Keratinocyte (primary cell): ENCODE data around the gene CEP295NL. TPM values are rescaled to one million over a fixed set of nuclear protein-coding genes. Genes with fewer than 3 reads are reported as not detected.
A peak's percentile ranks its signal among the peaks of the same experiment; 100 is the strongest.

Source experiments
- DNase-seq: peaks from one replicate; pipeline ENCODE4 v3.0.0-alpha.2; 2011; ENCODE audit warnings: low read depth, missing footprints, low spot score
- FAIRE-seq: peaks from 2 replicates; lab custom pipeline; 2011; peaks lifted over from hg19 to GRCh38; lab: Jason Lieb, UNC
- H2AFZ ChIP-seq: 2 replicates; pipeline ENCODE4 v1.6.0; 2012; ENCODE audit warnings: low read length, control low read depth, inconsistent platforms; ENCODE audit not compliant: control insufficient read depth
- H3K27ac ChIP-seq: 2 replicates; pipeline ENCODE4 v1.5.1; 2011; ENCODE audit warnings: low read length; ENCODE audit not compliant: control insufficient read depth, insufficient read depth
- H3K27me3 ChIP-seq: 3 replicates; pipeline ENCODE4 v1.6.0; 2011; ENCODE audit warnings: low read length; ENCODE audit not compliant: control insufficient read depth, insufficient read depth; ENCODE audit errors: extremely low read depth
- H3K36me3 ChIP-seq, 2 experiments: 2 replicates in 1 of 2; 3 replicates in 1 of 2; pipeline ENCODE4 v1.5.1; 2011; ENCODE audit warnings: low read length in 2 of 2, mild to moderate bottlenecking in 1 of 2; ENCODE audit not compliant: control insufficient read depth in 2 of 2, insufficient read depth in 2 of 2; ENCODE audit errors: extremely low read depth in 1 of 2
- H3K4me1 ChIP-seq: 3 replicates; pipeline ENCODE4 v1.5.1; 2011; ENCODE audit warnings: low read length; ENCODE audit not compliant: control insufficient read depth, insufficient read depth; ENCODE audit errors: extremely low read depth
- H3K4me2 ChIP-seq: 3 replicates; pipeline ENCODE4 v1.6.0; 2011; ENCODE audit warnings: low read depth, low read length; ENCODE audit not compliant: control insufficient read depth, insufficient read depth; ENCODE audit errors: extremely low read depth
- H3K4me3 ChIP-seq, 3 experiments: fragments of 200-600 bp in 1 of 3; sonication (generic) in 1 of 3; 2 replicates in 2 of 3; 3 replicates in 1 of 3; pipeline ENCODE4 v1.5.1; 2011 to 2016; ENCODE audit warnings: low read length in 3 of 3, mild to moderate bottlenecking in 3 of 3, control low read depth in 2 of 3, inconsistent platforms in 1 of 3, low read depth in 1 of 3, mixed read lengths in 1 of 3, mixed run types in 1 of 3, moderate library complexity in 1 of 3; ENCODE audit not compliant: control insufficient read depth in 2 of 3, insufficient read depth in 2 of 3; ENCODE audit errors: extremely low read depth in 1 of 3
- H3K79me2 ChIP-seq: 2 replicates; pipeline ENCODE4 v1.6.0; 2012; ENCODE audit warnings: low read length; ENCODE audit not compliant: control insufficient read depth, insufficient read depth
- H3K9ac ChIP-seq: 3 replicates; pipeline ENCODE4 v1.6.0; 2011; ENCODE audit warnings: low read length; ENCODE audit not compliant: control insufficient read depth, insufficient read depth; ENCODE audit errors: extremely low read depth
- H3K9me1 ChIP-seq: 3 replicates; pipeline ENCODE4 v1.6.0; 2011; ENCODE audit warnings: low read length; ENCODE audit not compliant: control insufficient read depth, insufficient read depth; ENCODE audit errors: extremely low read depth
- H3K9me3 ChIP-seq: 2 replicates; pipeline ENCODE4 v1.5.1; 2012; ENCODE audit warnings: low read depth, low read length; ENCODE audit not compliant: control insufficient read depth
- H4K20me1 ChIP-seq: 3 replicates; pipeline ENCODE4 v1.6.0; 2011; ENCODE audit warnings: low read length; ENCODE audit not compliant: control insufficient read depth, insufficient read depth; ENCODE audit errors: extremely low read depth
- EZH2 ChIP-seq: IDR thresholded peaks from one replicate; pipeline ENCODE4 v1.6.1; 2012; ENCODE audit warnings: inconsistent platforms, mild to moderate bottlenecking, low read length, moderate library complexity
- dilution Hi-C: fragments of 300-500 bp; cut with MboI; formaldehyde crosslinking; loops from one replicate; pipeline ENCODE4 v1.7.0; 2020; ENCODE audit warnings: low sequenced_read_pairs; ENCODE audit not compliant: extremely low pct_ligation_motif_present
- polyA plus RNA-seq, 5 experiments: library from polyadenylated mRNA; depleted of rRNA in 3 of 5; stranded (reverse) in 3 of 5; stranded (forward) in 1 of 5; unstranded in 1 of 5; fragments of >200 nt; gene quantifications; 1 replicate in 1 of 5; 2 replicates in 3 of 5; 3 replicates in 1 of 5; pipeline versions ENCODE4 v1.2.1 to v1.2.3, GENCODE V29; 2011 to 2012; ENCODE audit warnings: missing spikeins in 2 of 5, low read depth in 1 of 5, low replicate concordance in 1 of 5
- TF ChIP-seq, protein P1 (sequence below), 3 experiments: IDR thresholded peaks in 1 of 3; conservative IDR thresholded peaks in 1 of 3; optimal IDR thresholded peaks in 1 of 3; 2 replicates in 2 of 3; 3 replicates in 1 of 3; pipeline versions ENCODE3 to v1.5.1; 2011; ENCODE audit warnings: low read length in 3 of 3, mild to moderate bottlenecking in 3 of 3, moderate library complexity in 2 of 3, control low read depth in 1 of 3, inconsistent platforms in 1 of 3; ENCODE audit not compliant: insufficient read depth in 2 of 3; ENCODE audit errors: extremely low read depth in 1 of 3

The CEP295NL gene
- polyA plus RNA-seq, 1 donor (not counting 4 experiments of a cell fraction or from before 2014, with no cell fraction given) = not detected

DNA sequence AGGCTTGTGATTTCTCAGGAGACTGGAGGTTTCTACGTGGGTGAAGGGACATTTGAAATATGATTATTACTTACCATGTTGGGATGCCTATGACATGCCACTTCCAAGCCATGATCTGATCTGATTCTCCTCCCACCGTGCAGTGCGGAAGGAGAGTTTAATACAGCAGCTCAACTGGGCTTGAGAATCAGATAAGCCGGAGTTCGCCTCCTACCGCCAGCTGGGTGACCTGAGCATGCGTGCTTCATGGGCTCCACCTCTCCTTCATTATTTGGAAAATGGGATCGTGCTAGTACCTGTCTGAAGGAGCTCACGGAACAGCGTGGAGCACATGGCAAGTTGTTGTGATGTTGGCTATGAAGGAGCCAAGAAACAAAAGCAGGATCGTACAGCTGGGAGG is 34.6 kb upstream of the CEP295NL start:
- Histone ChIP-seq H2AFZ (no peak overlapping the region), H3K27me3 (peaks cover 5% of the 10 kb centered on the region), H3K36me3 (no peaks in the 10 kb centered on the region), H3K27ac (no peak overlapping the region), H3K4me1 (peaks cover 15% of the 10 kb centered on the region), H3K9me3 (no peaks in the 10 kb centered on the region), H3K9me1 (peaks cover 3% of the 10 kb centered on the region), H4K20me1 (no peaks in the 10 kb centered on the region), H3K4me3 (no peak overlapping the region), H3K4me2 (no peak overlapping the region), H3K79me2 (no peaks in the 10 kb centered on the region), H3K9ac (no peak overlapping the region)
- no peak for DNase-seq
- TF ChIP-seq, protein P1, sequence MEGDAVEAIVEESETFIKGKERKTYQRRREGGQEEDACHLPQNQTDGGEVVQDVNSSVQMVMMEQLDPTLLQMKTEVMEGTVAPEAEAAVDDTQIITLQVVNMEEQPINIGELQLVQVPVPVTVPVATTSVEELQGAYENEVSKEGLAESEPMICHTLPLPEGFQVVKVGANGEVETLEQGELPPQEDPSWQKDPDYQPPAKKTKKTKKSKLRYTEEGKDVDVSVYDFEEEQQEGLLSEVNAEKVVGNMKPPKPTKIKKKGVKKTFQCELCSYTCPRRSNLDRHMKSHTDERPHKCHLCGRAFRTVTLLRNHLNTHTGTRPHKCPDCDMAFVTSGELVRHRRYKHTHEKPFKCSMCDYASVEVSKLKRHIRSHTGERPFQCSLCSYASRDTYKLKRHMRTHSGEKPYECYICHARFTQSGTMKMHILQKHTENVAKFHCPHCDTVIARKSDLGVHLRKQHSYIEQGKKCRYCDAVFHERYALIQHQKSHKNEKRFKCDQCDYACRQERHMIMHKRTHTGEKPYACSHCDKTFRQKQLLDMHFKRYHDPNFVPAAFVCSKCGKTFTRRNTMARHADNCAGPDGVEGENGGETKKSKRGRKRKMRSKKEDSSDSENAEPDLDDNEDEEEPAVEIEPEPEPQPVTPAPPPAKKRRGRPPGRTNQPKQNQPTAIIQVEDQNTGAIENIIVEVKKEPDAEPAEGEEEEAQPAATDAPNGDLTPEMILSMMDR (optimal IDR thresholded peaks at IDR 0.05 in 1 of 3, IDR thresholded peaks at IDR 0.05 in 1 of 3, conservative IDR thresholded peaks at IDR 0.05 in 1 of 3; ENCODE audit: extremely low read depth in 1 of 3, insufficient read depth in 2 of 3, low read length in 3 of 3) = no peak
- no peak for TF ChIP-seq EZH2
- peak; percentile 60 for FAIRE-seq
- dilution Hi-C loops = no loop called here

DNA sequence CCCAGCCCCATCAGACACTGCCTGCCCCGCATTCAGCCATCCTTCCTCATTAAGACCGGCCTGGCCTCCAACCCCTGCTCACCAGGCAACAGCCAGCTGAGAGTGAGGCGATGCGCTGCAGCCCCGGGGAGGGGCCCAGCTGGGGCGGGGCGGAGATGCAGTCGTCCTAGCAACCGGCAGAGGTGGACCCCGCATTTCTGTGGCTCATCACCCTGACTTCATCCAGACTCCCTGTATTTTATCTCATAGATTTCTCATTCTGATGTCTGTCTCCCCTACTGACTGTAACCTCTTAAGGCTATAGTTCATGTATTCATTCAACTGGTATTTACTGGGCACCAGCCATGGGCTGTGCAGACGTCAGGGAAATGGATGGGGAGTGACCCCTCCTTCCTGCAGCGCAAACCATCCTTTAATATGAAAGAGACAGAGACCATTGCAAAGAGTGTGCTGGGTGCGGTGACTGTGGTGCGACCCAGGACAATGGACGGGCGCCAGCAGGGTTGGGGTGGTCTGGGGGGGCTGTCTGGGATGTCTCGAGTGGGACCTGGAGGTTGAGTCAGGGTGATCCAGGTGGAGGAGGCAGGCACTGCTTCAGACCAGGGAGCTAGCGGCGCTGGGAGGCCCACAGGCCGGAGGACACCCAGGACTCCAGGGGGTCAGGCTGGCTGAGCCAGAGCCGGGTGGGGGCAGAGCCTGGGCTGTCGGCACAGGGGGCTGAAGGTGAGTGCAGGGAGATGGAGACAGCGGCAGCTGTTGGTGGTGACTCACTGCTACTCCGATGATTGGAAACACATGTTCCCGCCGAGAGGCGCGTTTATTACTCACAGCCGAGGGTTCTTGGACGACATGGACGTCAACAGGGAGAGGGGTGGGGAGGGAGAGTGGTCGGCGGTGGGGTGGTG is 32.7 kb upstream of the CEP295NL start:
- H3K9me1 ChIP-seq = peaks cover 3% of the 10 kb centered on the region
- H3K4me2 ChIP-seq = no peak overlapping the region
- DNase-seq (no peak), FAIRE-seq (no peak)
- dilution Hi-C loops = no loop called here
- no peaks in the 10 kb centered on the region for H3K9me3 ChIP-seq
- peaks cover 15% of the 10 kb centered on the region for H3K4me1 ChIP-seq
- peaks cover 5% of the 10 kb centered on the region for H3K27me3 ChIP-seq
- no peak overlapping the region for H3K4me3 ChIP-seq
- no peaks in the 10 kb centered on the region for H3K36me3 ChIP-seq
- no peaks in the 10 kb centered on the region for H3K79me2 ChIP-seq
- no peak for TF ChIP-seq EZH2
- TF ChIP-seq, protein P1 (optimal IDR thresholded peaks at IDR 0.05 in 1 of 3, IDR thresholded peaks at IDR 0.05 in 1 of 3, conservative IDR thresholded peaks at IDR 0.05 in 1 of 3; ENCODE audit: extremely low read depth in 1 of 3, insufficient read depth in 2 of 3, low read length in 3 of 3) = no peak
- no peak overlapping the region for H3K27ac ChIP-seq
- no peak overlapping the region for H3K9ac ChIP-seq
- H4K20me1 ChIP-seq = no peaks in the 10 kb centered on the region
- H2AFZ ChIP-seq = no peak overlapping the region
